Cardiac muscle cell (in vitro differentiated cells and primary cell): ENCODE data around the gene DNAH6. TPM values are rescaled to one million over a fixed set of nuclear protein-coding genes. Genes with fewer than 3 reads are reported as not detected.

Experiments used
- DNase-seq, 2 donors: peaks; one replicate each; pipeline versions ENCODE4 v3.0.0 to v3.0.0-alpha.2; 2010 to 2017; ENCODE audit warnings: low read depth in 1 of 2, low spot score in 1 of 2
- H3K27ac ChIP-seq: fragments of 200-600 bp; sonication (generic); 2 replicates; pipeline ENCODE4 v1.5.1; 2016
- H3K27me3 ChIP-seq: fragments of 200-600 bp; sonication (generic); 2 replicates; pipeline ENCODE4 v1.6.0; 2016; ENCODE audit warnings: control low read depth
- H3K36me3 ChIP-seq: fragments of 200-600 bp; sonication (generic); 2 replicates; pipeline ENCODE4 v1.5.1; 2016; ENCODE audit warnings: control low read depth
- H3K4me1 ChIP-seq: fragments of 200-600 bp; sonication (generic); 2 replicates; pipeline ENCODE4 v1.8.1; 2017; ENCODE audit warnings: low read depth, mild to moderate bottlenecking, mixed run types
- H3K4me3 ChIP-seq: fragments of 200-600 bp; sonication (generic); 2 replicates; pipeline ENCODE4 v1.5.1; 2016; ENCODE audit warnings: mild to moderate bottlenecking
- H3K9me3 ChIP-seq: fragments of 200-600 bp; sonication (generic); 2 replicates; pipeline ENCODE4 v1.5.1; 2017; ENCODE audit warnings: low read depth, mild to moderate bottlenecking, control low read depth
- polyA plus RNA-seq: library from polyadenylated mRNA; unstranded; fragments of >200 nt; fragmentation: Nextera tagmentation; extraction: Ambion mirVana; gene quantifications from 2 replicates; pipeline ENCODE4 v1.2.1, GENCODE V29; 2016
- total RNA-seq: library from RNA; depleted of rRNA; stranded (reverse); fragments of >200 nt; gene quantifications from 2 replicates; pipeline ENCODE4 v1.2.3, GENCODE V29; 2016
- TF ChIP-seq, protein P1 (sequence below): IDR thresholded peaks from 2 replicates; pipeline ENCODE4 v1.5.1; 2012; ENCODE audit warnings: low read depth, mild to moderate bottlenecking, low read length

DNAH6 gene
- total and polyA plus RNA-seq, 2 experiments from 2014 or later: 0.66 to 0.73 TPM

DNA sequence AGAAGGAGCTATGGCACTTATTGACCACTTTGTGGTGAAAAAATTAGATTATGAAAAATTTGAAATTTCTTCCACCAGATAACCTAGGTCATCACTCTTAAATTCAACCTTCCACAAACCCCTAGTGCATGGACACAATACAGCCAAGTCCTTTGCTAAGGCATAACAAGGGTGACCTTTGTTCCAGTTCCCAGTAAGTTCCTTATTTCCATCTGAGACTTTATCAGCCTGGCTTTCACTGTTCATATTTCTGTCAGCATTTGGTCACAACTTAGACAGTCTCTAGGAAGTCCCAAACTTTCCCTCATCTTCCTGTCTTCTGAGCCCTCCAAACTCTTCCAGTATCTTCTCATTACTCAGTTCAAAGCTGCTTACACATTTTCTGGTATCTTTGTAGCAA lies 232.0 kb downstream of the DNAH6 start:
- H3K9me3 ChIP-seq: no peaks in the 10 kb centered on the region
- no peaks in the 10 kb centered on the region for H3K36me3 ChIP-seq
- DNase-seq: no peak
- H3K27ac ChIP-seq: no peak overlapping the region
- H3K4me1 ChIP-seq: no peaks in the 10 kb centered on the region
- H3K27me3 ChIP-seq: no peaks in the 10 kb centered on the region
- H3K4me3 ChIP-seq: no peak overlapping the region
- TF ChIP-seq, protein P1, sequence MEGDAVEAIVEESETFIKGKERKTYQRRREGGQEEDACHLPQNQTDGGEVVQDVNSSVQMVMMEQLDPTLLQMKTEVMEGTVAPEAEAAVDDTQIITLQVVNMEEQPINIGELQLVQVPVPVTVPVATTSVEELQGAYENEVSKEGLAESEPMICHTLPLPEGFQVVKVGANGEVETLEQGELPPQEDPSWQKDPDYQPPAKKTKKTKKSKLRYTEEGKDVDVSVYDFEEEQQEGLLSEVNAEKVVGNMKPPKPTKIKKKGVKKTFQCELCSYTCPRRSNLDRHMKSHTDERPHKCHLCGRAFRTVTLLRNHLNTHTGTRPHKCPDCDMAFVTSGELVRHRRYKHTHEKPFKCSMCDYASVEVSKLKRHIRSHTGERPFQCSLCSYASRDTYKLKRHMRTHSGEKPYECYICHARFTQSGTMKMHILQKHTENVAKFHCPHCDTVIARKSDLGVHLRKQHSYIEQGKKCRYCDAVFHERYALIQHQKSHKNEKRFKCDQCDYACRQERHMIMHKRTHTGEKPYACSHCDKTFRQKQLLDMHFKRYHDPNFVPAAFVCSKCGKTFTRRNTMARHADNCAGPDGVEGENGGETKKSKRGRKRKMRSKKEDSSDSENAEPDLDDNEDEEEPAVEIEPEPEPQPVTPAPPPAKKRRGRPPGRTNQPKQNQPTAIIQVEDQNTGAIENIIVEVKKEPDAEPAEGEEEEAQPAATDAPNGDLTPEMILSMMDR: no peak

DNA sequence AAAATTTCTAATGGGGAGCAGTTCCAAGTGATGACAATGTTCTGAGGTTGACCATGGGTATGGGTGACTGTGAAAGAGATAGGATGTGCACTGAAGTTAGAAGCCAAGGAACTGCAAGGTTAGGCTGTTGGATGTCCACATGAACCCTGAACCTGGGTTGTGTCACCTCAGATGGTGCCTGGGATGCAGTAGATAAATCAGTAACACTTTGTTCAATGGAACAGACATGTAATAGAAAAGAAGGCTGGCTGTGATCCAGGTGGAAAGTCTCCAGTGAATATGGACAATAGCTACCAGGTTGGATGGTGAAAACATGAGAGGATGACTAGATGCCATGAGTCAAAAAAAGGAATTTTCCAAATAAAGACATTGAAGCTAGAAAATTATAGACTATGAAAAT lies 233.1 kb downstream of the DNAH6 start:
- Histone ChIP-seq H3K4me3 (no peak overlapping the region), H3K36me3 (no peaks in the 10 kb centered on the region), H3K27ac (no peak overlapping the region), H3K27me3 (no peaks in the 10 kb centered on the region), H3K4me1 (no peaks in the 10 kb centered on the region), H3K9me3 (no peaks in the 10 kb centered on the region)
- DNase-seq: no peak
- TF ChIP-seq, protein P1: no peak

DNA sequence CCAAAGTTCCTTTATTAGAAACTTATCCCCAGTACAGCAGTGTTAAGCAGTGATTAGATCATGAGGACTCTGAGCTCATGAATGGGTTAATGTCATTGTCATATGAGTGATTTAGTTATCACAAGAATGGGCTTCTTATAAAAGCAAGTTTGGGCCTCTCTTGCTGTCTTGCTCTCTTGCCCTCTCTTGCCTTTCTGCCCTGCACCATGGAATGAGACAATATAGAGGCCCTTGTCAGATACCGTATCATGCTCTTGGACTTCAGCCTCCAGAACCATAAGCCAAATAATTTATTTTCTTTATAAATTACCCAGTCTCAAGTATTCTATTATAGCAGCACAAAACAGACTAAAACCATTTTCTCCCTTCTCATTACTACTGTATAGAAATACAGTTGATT lies 238.8 kb downstream of the DNAH6 start:
- Histone ChIP-seq H3K27ac (no peak overlapping the region), H3K4me1 (no peaks in the 10 kb centered on the region), H3K9me3 (no peaks in the 10 kb centered on the region), H3K36me3 (no peaks in the 10 kb centered on the region), H3K4me3 (no peak overlapping the region), H3K27me3 (no peaks in the 10 kb centered on the region)
- TF ChIP-seq, protein P1: no peak
- DNase-seq: no peak

DNA sequence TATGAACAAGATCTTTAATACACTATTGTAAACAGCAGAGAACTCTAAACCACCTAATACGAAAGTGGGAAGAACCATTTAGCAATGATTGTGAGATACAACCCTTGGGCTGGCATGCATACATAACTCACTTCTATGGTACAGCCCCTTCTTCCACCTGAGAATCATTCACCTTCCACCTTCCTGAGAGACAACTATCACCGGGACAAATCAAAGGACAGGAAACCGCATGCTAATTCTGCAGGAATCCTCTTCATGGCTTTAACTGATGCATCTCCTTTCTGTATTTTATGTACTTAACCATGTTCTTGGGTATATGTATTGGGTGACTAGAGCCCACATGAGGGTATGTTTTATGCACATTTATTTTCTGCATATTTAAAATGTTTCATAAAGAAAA lies 241.3 kb downstream of the DNAH6 start:
- Histone ChIP-seq H3K27ac (no peak overlapping the region), H3K9me3 (no peaks in the 10 kb centered on the region), H3K36me3 (no peaks in the 10 kb centered on the region), H3K27me3 (no peaks in the 10 kb centered on the region), H3K4me3 (no peak overlapping the region), H3K4me1 (no peaks in the 10 kb centered on the region)
- TF ChIP-seq, protein P1: no peak
- DNase-seq: no peak

DNA sequence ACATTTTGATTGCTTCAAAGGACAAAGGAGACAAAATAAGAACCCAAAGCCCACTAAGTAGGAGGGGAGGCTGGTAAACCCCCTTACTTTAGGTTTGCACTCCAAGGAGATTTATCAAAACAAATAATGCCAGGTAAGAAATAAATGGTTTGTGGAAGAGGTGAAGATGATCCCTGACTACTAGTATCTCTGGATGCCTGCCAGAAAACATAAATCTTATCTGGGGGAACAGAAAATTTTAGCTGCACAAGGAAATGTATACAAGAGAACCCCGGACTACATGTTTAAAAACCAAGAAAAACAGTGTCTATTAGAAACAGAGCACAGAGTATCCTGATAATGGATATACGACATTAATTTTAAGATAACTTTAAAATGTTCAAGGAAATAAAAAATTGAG lies 250.5 kb downstream of the DNAH6 start:
- no peaks in the 10 kb centered on the region for H3K9me3 ChIP-seq
- no peak for DNase-seq
- H3K27me3 ChIP-seq: no peaks in the 10 kb centered on the region
- no peak overlapping the region for H3K4me3 ChIP-seq
- H3K4me1 ChIP-seq: no peaks in the 10 kb centered on the region
- H3K36me3 ChIP-seq: no peaks in the 10 kb centered on the region
- no peak overlapping the region for H3K27ac ChIP-seq
- TF ChIP-seq, protein P1: no peak

DNA sequence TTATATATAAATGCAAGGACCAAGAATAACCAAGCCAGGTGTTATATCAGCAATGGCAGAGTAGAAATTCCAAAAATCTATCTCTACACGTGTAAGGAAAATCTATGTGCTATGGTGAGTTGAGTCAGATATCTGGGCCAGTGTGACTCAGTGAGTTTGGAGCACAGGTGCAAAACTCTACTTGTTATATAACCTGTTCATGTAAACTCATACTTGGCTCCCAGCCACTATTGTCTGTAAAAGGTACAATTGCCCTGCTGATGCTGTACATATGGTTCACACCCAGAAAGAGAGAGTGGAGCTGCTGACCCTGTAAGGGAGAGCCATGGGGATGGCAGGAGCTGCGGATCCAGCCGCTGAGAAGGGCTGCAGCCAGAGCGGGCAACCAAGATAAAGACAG lies 252.5 kb downstream of the DNAH6 start:
- Histone ChIP-seq H3K4me1 (no peaks in the 10 kb centered on the region), H3K4me3 (no peak overlapping the region), H3K27ac (no peak overlapping the region), H3K36me3 (no peaks in the 10 kb centered on the region), H3K27me3 (no peaks in the 10 kb centered on the region), H3K9me3 (no peaks in the 10 kb centered on the region)
- TF ChIP-seq, protein P1: no peak
- DNase-seq: no peak
